ENCODE data around the gene PCGF3. TPM values are rescaled to one million over a fixed set of nuclear protein-coding genes. Genes with fewer than 3 reads are reported as not detected.

PCGF3 gene
- total RNA-seq, 1 experiment from 2014 or later = 22.7 TPM

GRCh38 chr4:814312-814850, 108.7 kb downstream of the PCGF3 start:
- in situ Hi-C loops (cut with HindIII; ENCODE audit: low pct_unique_long_range_greater_than_20kb, low sequenced_read_pairs) = no loop called here
- DNase-seq (ENCODE audit: low read depth, low spot score) = no peak

GRCh38 chr4:815464-816146, 110.0 kb downstream of the PCGF3 start:
- no peak for DNase-seq (ENCODE audit: low read depth, low spot score)
- in situ Hi-C loops (cut with HindIII; ENCODE audit: low pct_unique_long_range_greater_than_20kb, low sequenced_read_pairs) = no loop called here

DNA sequence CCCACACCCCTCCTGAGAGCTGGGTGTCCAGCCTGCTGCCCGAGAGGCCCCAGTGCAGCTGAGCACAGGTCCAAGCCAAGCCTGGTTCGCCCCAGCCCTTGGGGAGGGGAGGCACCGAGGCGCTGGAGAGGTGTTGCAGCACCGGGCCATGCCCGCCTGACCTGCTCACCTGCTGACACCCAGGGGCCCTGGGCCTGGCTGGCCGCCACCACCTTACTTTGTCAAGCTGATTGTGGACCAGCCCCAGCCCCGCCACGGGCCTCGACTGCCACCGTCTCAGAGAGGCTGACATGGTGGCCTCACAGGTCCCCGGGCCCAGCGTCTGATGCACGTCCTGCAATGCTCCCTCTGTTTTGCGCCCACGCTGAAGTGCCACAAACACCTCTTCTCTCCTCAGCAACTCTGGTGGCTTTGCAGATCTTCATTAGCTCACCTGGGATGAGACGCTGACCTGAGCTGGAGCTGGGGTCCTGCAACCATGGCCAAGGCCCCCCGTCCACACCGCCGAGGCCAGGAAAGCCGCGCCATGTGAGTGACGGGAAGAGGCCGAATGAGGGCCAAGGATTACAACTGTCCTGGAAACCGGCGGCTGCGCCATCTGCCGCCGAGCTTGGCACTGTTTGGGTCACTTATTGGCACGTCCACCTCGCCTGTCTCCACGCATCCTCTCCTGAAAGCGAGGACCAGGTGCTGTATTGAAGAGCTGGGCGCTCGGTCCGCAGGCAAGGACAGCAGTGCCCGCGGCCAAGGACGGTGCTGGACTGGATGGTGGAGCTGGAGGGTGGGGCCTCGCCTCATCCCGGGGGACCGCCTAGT, 112.7 kb downstream of the PCGF3 start:
- in situ Hi-C loops (cut with HindIII; ENCODE audit: low pct_unique_long_range_greater_than_20kb, low sequenced_read_pairs) = no loop called here
- DNase-seq (ENCODE audit: low read depth, low spot score) = no peak

- in situ Hi-C loops (cut with HindIII; ENCODE audit: low pct_unique_long_range_greater_than_20kb, low sequenced_read_pairs) = no loop called here
- no peak for DNase-seq (ENCODE audit: low read depth, low spot score)
Observed at GRCh38 chr4:819401-820229, 114.0 kb downstream of the PCGF3 start.

Other genes starting within 250 kb of the PCGF3 start
- 18.1 and 22.9 TPM in 2 replicates for gene ZNF721, start 206.7 kb upstream of the PCGF3 start, total RNA-seq (2014; rRNA removed; shearing (Covaris generic))
- gene PIGG, start 206.6 kb upstream of the PCGF3 start, total RNA-seq (2014; rRNA removed; shearing (Covaris generic)) = 33.2 and 38.9 TPM in 2 replicates
- gene TMEM271, start 129.5 kb upstream of the PCGF3 start, total RNA-seq (2014; rRNA removed; shearing (Covaris generic)) = not detected in 2 replicates
- not detected in 2 replicates for gene PDE6B, start 80.3 kb upstream of the PCGF3 start, total RNA-seq (2014; rRNA removed; shearing (Covaris generic))
- 236 and 245 TPM in 2 replicates for gene ATP5ME, start 31.6 kb upstream of the PCGF3 start, total RNA-seq (2014; rRNA removed; shearing (Covaris generic))
- 2.7 and 3.3 TPM in 2 replicates for gene MYL5, start 31.3 kb upstream of the PCGF3 start, total RNA-seq (2014; rRNA removed; shearing (Covaris generic))
- not detected in 2 replicates for gene SLC49A3, start 16.7 kb upstream of the PCGF3 start, total RNA-seq (2014; rRNA removed; shearing (Covaris generic))
- 0.48 and 0.58 TPM in 2 replicates for gene CPLX1, start 120.3 kb downstream of the PCGF3 start, total RNA-seq (2014; rRNA removed; shearing (Covaris generic))
- 98.5 and 119 TPM in 2 replicates for gene GAK, start 226.5 kb downstream of the PCGF3 start, total RNA-seq (2014; rRNA removed; shearing (Covaris generic))
- gene TMEM175, start 226.6 kb downstream of the PCGF3 start, total RNA-seq (2014; rRNA removed; shearing (Covaris generic)) = 10.5 and 13.0 TPM in 2 replicates

Data from SK-MEL-5 (cell line).